SU-DHL-6 (cell line): ENCODE data around the gene C1orf35.

ENCODE experiments used
- EZH2phosphoT487 ChIP-seq: fragments of 200-600 bp; sonication (generic), shearing (Covaris generic); conservative IDR thresholded peaks from 2 replicates; pipeline ENCODE4 v1.6.1; 2018; ENCODE audit warnings: mild to moderate bottlenecking, antibody characterized with exemption, low read length, moderate library complexity, mixed read lengths
- TF ChIP-seq, protein P1 (sequence below): fragments of 200-600 bp; sonication (generic); IDR thresholded peaks from one replicate; pipeline ENCODE4 v1.5.1; 2017; ENCODE audit warnings: antibody characterized with exemption, mild to moderate bottlenecking, low read length, moderate library complexity; ENCODE audit not compliant: insufficient read depth, poor library complexity, severe bottlenecking

DNA sequence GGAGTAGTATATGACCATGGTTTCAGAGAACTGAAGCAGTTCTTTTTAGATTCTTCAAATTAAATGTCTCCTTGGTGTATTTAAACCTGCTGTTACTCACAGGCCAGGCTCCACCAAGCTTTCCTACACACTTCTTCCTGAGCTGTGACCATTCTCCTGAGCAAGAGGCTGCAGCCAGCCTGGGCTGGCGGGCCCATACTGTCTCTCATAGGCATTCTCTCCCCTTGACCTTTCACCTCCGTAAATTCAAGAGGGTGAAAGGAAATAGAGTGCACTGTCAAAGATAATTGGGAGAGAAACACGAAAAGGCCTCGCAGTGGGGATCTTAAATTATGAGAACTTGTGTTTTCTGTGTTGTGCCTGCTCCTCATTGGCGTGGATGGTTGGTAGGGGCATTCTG is 18.3 kb downstream of the C1orf35 start:
- TF ChIP-seq, protein P1, sequence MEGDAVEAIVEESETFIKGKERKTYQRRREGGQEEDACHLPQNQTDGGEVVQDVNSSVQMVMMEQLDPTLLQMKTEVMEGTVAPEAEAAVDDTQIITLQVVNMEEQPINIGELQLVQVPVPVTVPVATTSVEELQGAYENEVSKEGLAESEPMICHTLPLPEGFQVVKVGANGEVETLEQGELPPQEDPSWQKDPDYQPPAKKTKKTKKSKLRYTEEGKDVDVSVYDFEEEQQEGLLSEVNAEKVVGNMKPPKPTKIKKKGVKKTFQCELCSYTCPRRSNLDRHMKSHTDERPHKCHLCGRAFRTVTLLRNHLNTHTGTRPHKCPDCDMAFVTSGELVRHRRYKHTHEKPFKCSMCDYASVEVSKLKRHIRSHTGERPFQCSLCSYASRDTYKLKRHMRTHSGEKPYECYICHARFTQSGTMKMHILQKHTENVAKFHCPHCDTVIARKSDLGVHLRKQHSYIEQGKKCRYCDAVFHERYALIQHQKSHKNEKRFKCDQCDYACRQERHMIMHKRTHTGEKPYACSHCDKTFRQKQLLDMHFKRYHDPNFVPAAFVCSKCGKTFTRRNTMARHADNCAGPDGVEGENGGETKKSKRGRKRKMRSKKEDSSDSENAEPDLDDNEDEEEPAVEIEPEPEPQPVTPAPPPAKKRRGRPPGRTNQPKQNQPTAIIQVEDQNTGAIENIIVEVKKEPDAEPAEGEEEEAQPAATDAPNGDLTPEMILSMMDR, result no peak
- TF ChIP-seq EZH2phosphoT487, result no peak
